Upper lobe of right lung (tissue), 1 donor: ENCODE data around the gene HTR1B. TPM values are rescaled to one million over a fixed set of nuclear protein-coding genes. Genes with fewer than 3 reads are reported as not detected.

Experiments
- ATAC-seq: fragments of 200-7000 bp; cut with Tn5 transposase; one replicate; pipeline ENCODE4 v1.9.1; 2020; ENCODE audit warnings: mild to moderate bottlenecking, moderate library complexity
- DNase-seq: peaks from one replicate; pipeline ENCODE4 v3.0.0-alpha.2; 2020
- H3K27ac ChIP-seq: fragments of 200-600 bp; one replicate; pipeline ENCODE4 v1.8.0; 2022
- H3K27me3 ChIP-seq: fragments of 200-600 bp; one replicate; pipeline ENCODE4 v1.8.0; 2022; ENCODE audit warnings: mild to moderate bottlenecking
- H3K36me3 ChIP-seq: fragments of 200-600 bp; one replicate; pipeline ENCODE4 v1.8.0; 2022
- H3K4me1 ChIP-seq: fragments of 200-600 bp; one replicate; pipeline ENCODE4 v1.8.0; 2022
- H3K4me3 ChIP-seq: fragments of 200-600 bp; one replicate; pipeline ENCODE4 v1.8.0; 2022; ENCODE audit warnings: mild to moderate bottlenecking
- H3K9me3 ChIP-seq: fragments of 200-600 bp; one replicate; pipeline ENCODE4 v1.8.0; 2022
- intact Hi-C: fragments of 100-400 bp; cut with DNase I; formaldehyde crosslinking; loops from one replicate; pipeline ENCODE4 v1.11.0; 2022
- total RNA-seq: library from RNA; stranded (reverse); fragmentation: NEBNext Ultra II Directional; extraction: Animal tissue kit (Norgen Biotek cat#: 25700); gene quantifications from one replicate; pipeline ENCODE4 v1.2.1, GENCODE V29; 2021
- TF ChIP-seq, protein P1 (sequence below): fragments of 200-600 bp; IDR thresholded peaks from one replicate; pipeline ENCODE4 v1.8.0; 2022; ENCODE audit warnings: antibody characterized with exemption
- donor health status: DM: no; HTN: yes; CAD: no; lungs with severe emphysema.

HTR1B gene
- total RNA-seq, 1 donor from 2014 or later, result 0.84 TPM

DNA sequence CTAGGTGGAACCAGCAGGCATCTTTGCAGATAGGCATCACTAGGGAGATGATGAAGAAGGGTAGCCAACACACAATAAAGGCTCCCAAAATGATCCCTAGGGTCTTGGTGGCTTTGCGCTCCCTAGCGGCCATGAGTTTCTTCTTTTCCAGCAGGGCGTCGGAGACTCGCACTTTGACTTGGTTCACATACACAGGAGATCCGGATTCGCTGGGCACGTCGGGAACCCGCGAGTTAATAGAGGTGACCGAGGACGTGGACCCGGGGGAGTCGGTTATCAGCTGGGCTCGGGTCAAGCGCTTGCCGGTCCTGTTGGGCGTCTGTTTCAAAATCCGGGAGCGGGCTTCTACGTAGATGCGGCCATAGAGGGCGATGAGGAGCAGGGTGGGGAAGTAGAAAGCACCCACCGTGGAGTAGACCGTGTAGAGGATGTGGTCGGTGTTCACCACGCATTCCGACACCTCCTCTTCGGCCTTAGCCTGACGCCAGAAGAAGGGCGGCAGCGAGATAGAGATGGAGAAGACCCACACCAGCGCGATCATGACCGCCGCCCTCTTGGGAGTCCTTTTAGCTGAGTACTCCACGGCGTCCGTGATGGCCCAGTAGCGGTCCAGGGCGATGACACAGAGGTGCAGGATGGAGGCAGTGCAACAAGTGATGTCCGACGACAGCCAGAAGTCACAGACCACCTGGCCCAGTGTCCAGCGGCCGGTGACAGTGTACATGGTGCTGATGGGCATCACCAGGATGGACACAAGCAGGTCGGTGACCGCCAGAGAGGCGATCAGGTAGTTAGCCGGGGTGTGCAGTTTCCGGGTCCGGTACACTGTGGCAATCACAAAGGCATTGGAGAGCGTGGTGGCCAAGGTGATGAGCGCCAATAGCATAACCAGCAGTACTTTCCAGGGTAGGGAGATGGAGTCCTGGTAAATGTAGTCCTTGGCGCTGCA, 658 bp downstream of the HTR1B start:
- intact Hi-C loops, result no loop called here
- Histone ChIP-seq H3K4me3 (peak overlapping the region; percentile 32), H3K9me3 (no peaks in the 10 kb centered on the region), H3K36me3 (no peaks in the 10 kb centered on the region), H3K27me3 (peaks cover 57% of the 10 kb centered on the region), H3K27ac (no peak overlapping the region), H3K4me1 (peaks cover 13% of the 10 kb centered on the region)
- ATAC-seq (no peak), DNase-seq (peak; percentile 55)
- TF ChIP-seq, protein P1, sequence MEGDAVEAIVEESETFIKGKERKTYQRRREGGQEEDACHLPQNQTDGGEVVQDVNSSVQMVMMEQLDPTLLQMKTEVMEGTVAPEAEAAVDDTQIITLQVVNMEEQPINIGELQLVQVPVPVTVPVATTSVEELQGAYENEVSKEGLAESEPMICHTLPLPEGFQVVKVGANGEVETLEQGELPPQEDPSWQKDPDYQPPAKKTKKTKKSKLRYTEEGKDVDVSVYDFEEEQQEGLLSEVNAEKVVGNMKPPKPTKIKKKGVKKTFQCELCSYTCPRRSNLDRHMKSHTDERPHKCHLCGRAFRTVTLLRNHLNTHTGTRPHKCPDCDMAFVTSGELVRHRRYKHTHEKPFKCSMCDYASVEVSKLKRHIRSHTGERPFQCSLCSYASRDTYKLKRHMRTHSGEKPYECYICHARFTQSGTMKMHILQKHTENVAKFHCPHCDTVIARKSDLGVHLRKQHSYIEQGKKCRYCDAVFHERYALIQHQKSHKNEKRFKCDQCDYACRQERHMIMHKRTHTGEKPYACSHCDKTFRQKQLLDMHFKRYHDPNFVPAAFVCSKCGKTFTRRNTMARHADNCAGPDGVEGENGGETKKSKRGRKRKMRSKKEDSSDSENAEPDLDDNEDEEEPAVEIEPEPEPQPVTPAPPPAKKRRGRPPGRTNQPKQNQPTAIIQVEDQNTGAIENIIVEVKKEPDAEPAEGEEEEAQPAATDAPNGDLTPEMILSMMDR, result no peak

DNA sequence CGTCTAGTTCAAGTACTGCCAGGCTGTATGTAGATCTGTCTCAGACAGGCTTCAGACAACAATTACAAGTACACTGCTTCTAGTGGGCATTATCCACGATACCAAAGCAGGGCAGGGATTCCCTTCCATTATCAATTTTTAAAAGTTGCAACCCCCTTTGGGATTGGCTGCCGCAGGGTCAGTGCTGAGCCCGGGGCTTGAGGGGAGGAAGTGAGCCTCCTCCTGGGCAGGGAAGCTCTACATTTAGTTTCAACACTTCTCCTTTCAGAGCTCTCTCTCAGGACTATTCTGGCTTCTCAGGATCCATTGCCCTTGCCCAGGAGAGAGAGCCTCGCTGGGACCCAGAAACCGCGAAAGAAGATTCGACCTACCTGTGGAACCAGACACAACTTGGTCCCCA, 1.5 kb downstream of the HTR1B start:
- intact Hi-C loops, result no loop called here
- TF ChIP-seq, protein P1, result no peak
- no peaks in the 10 kb centered on the region for H3K9me3 ChIP-seq
- H3K27me3 ChIP-seq, result peaks cover 54% of the 10 kb centered on the region
- no peak overlapping the region for H3K27ac ChIP-seq
- DNase-seq (no peak), ATAC-seq (no peak)
- no peaks in the 10 kb centered on the region for H3K36me3 ChIP-seq
- peaks cover 13% of the 10 kb centered on the region for H3K4me1 ChIP-seq
- H3K4me3 ChIP-seq, result peak overlapping the region; percentile 32

DNA sequence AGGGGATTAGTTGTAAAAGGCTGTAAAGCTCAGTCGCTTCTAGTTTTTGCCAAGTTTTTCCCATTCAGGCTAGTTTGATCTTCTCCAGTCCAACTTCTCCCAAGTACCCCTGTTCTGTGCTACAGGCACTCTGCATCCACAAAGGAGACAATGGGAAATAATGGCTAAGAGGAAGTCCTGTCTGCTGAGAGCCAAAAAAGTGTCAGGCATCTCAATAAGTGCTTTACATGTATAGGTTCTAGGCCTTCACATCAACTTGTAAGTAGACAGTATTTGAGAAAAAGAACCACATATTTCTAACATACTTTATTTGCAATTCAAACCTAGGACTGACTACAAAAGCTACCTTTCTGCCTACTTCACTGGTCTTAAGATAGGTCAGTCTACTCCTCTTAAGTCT, 4.9 kb downstream of the HTR1B start:
- DNase-seq (no peak), ATAC-seq (no peak)
- H3K27ac ChIP-seq, result no peak overlapping the region
- no peak overlapping the region for H3K4me3 ChIP-seq
- TF ChIP-seq, protein P1, result no peak
- H3K27me3 ChIP-seq, result peaks cover 26% of the 10 kb centered on the region
- intact Hi-C loops, result no loop called here
- no peaks in the 10 kb centered on the region for H3K36me3 ChIP-seq
- H3K9me3 ChIP-seq, result no peaks in the 10 kb centered on the region
- peaks cover 3% of the 10 kb centered on the region for H3K4me1 ChIP-seq

DNA sequence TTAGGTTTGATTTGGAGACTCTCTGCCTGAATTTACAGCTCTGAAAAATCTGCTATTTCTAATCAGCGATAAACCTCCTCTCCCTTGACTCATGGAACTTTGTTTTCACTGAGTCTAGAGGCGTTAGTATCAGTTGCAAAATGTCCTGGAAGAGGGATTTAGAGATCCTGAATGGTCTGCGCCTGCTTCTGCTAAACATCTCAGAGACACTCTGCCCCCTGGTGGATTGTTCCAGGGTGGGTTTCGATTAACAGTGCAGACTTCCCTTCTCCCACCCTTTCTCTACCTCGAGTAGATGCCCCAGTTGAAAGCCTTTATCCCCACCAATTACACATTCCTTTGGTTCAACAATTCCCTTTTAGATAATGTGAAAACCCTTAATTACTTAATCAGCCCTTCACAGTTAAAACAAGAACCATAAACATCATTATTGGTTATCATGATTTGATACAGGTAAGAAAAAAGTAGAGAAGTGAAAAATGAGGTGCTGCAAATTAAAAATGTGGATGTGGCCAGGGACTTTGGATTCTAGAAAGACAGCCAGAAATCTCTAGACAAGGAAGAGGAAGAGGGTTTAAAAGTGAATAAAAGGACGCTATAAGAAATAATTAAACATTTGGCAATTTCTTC, 5.5 kb downstream of the HTR1B start:
- intact Hi-C loops, result no loop called here
- TF ChIP-seq, protein P1, result peak; percentile 73
- no peak for DNase-seq

DNA sequence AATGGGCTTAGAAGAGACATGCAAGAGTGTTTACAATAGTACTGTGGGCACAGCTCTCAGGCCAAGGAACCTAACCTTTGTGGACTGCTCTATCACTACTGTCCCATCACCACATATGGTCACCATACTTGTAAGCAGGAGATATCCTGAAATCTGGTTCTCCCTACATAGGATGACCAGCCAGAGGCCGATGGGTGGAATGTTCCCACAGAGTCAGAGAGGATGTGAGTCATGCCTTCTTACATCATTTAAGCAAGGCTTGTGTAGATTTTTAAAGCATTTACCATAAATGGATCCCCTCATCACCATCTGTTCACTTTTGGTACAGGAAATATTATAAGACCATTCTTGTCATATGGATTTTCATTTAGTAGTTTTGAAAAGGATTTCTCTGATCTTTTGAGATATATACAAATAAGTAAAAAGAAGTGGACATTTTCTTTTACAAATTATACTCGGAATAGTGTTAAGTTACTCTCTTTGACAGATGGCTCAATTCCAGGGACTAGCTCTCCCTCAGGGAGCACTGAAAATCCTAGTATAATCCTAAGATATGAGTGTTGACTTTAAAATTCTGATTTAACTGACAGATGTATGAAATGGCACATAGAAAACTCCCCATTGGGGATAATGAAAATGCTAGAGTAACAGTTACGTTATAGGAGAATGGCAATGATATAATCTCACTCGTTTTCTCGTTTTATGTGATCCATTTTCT, 6.6 kb downstream of the HTR1B start:
- H3K4me1 ChIP-seq, result no peaks in the 10 kb centered on the region
- no peak for DNase-seq
- intact Hi-C loops, result no loop called here
- TF ChIP-seq, protein P1, result no peak
- peaks cover 9% of the 10 kb centered on the region for H3K27me3 ChIP-seq
- H3K27ac ChIP-seq, result no peak overlapping the region
- peak; percentile 31 for ATAC-seq
- H3K9me3 ChIP-seq, result no peaks in the 10 kb centered on the region
- H3K4me3 ChIP-seq, result no peak overlapping the region
- no peaks in the 10 kb centered on the region for H3K36me3 ChIP-seq

More for the DNA sequence above, 5.5 kb downstream of the HTR1B start:
- Histone ChIP-seq H3K36me3 (no peaks in the 10 kb centered on the region), H3K27me3 (peaks cover 20% of the 10 kb centered on the region), H3K27ac (no peak overlapping the region), H3K4me1 (no peaks in the 10 kb centered on the region), H3K9me3 (no peaks in the 10 kb centered on the region), H3K4me3 (no peak overlapping the region)
- ATAC-seq, result peak; percentile 91
